ENCODE data around the gene NAV1.

Gene NAV1

GRCh38 chr1:201565024-201565730 is 26.2 kb downstream of the NAV1 start:
- Histone ChIP-seq H3K4me3 (ENCODE audit: insufficient read depth, low read depth, low read length) (no peak overlapping the region), H3K27ac (ENCODE audit: insufficient read depth, low read depth, low read length, poor library complexity, severe bottlenecking) (no peak overlapping the region), H3K4me1 (ENCODE audit: control insufficient read depth, insufficient read depth, low read length) (no peaks in the 10 kb centered on the region), H3K27me3 (ENCODE audit: control insufficient read depth, insufficient read depth, low read length, poor library complexity, severe bottlenecking) (no peaks in the 10 kb centered on the region), H3K36me3 (ENCODE audit: control insufficient read depth, insufficient read depth, low read length) (no peaks in the 10 kb centered on the region), H3K9me3 (ENCODE audit: control insufficient read depth, low read length) (no peaks in the 10 kb centered on the region)
- 90 to 92% methylated on average over 12 of the region's 12 CpGs for WGBS, 2 experiments

GRCh38 chr1:201565771-201566528 is 27.0 kb downstream of the NAV1 start:
- 88 to 91% methylated on average over 12 of the region's 12 CpGs for WGBS, 2 experiments
- H3K9me3 ChIP-seq (ENCODE audit: control insufficient read depth, low read length) = no peaks in the 10 kb centered on the region
- H3K4me3 ChIP-seq (ENCODE audit: insufficient read depth, low read depth, low read length) = no peak overlapping the region
- no peak overlapping the region for H3K27ac ChIP-seq (ENCODE audit: insufficient read depth, low read depth, low read length, poor library complexity, severe bottlenecking)
- H3K27me3 ChIP-seq (ENCODE audit: control insufficient read depth, insufficient read depth, low read length, poor library complexity, severe bottlenecking) = no peaks in the 10 kb centered on the region
- H3K4me1 ChIP-seq (ENCODE audit: control insufficient read depth, insufficient read depth, low read length) = no peaks in the 10 kb centered on the region
- H3K36me3 ChIP-seq (ENCODE audit: control insufficient read depth, insufficient read depth, low read length) = no peaks in the 10 kb centered on the region

DNA sequence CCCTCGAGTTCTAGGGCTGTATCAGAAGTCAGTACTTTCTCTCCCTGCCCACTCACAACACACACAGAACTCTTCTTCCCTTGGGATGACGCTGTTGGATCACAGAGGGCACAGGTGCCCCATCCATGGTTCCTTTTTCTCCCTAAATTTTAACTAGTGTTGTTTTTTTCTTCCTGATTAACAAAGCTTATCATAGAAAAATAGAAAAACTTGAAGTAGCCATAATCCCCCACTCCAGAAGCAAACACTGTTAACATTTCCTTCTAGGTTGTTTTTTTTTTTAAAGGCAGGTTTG is 27.5 kb downstream of the NAV1 start:
- Histone ChIP-seq H3K4me3 (ENCODE audit: insufficient read depth, low read depth, low read length) (no peak overlapping the region), H3K27ac (ENCODE audit: insufficient read depth, low read depth, low read length, poor library complexity, severe bottlenecking) (no peak overlapping the region), H3K27me3 (ENCODE audit: control insufficient read depth, insufficient read depth, low read length, poor library complexity, severe bottlenecking) (no peaks in the 10 kb centered on the region), H3K4me1 (ENCODE audit: control insufficient read depth, insufficient read depth, low read length) (no peaks in the 10 kb centered on the region), H3K36me3 (ENCODE audit: control insufficient read depth, insufficient read depth, low read length) (no peaks in the 10 kb centered on the region), H3K9me3 (ENCODE audit: control insufficient read depth, low read length) (no peaks in the 10 kb centered on the region)
- 88 to 93% methylated on average over 2 of the region's 2 CpGs for WGBS, 2 experiments

- no peaks in the 10 kb centered on the region for H3K9me3 ChIP-seq (ENCODE audit: control insufficient read depth, low read length)
- H3K27ac ChIP-seq (ENCODE audit: insufficient read depth, low read depth, low read length, poor library complexity, severe bottlenecking) = no peak overlapping the region
- H3K36me3 ChIP-seq (ENCODE audit: control insufficient read depth, insufficient read depth, low read length) = no peaks in the 10 kb centered on the region
- H3K4me1 ChIP-seq (ENCODE audit: control insufficient read depth, insufficient read depth, low read length) = no peaks in the 10 kb centered on the region
- 88 to 90% methylated on average over 10 of the region's 10 CpGs for WGBS, 2 experiments
- H3K27me3 ChIP-seq (ENCODE audit: control insufficient read depth, insufficient read depth, low read length, poor library complexity, severe bottlenecking) = no peaks in the 10 kb centered on the region
- H3K4me3 ChIP-seq (ENCODE audit: insufficient read depth, low read depth, low read length) = no peak overlapping the region
Observed at GRCh38 chr1:201566933-201567801, 28.2 kb downstream of the NAV1 start.

GRCh38 chr1:201568265-201568664 is 29.3 kb downstream of the NAV1 start:
- H3K9me3 ChIP-seq (ENCODE audit: control insufficient read depth, low read length) = no peaks in the 10 kb centered on the region
- H3K36me3 ChIP-seq (ENCODE audit: control insufficient read depth, insufficient read depth, low read length) = no peaks in the 10 kb centered on the region
- WGBS, 2 experiments = 94 to 97% methylated on average over 6 of the region's 6 CpGs
- H3K27me3 ChIP-seq (ENCODE audit: control insufficient read depth, insufficient read depth, low read length, poor library complexity, severe bottlenecking) = no peaks in the 10 kb centered on the region
- H3K4me3 ChIP-seq (ENCODE audit: insufficient read depth, low read depth, low read length) = no peak overlapping the region
- H3K27ac ChIP-seq (ENCODE audit: insufficient read depth, low read depth, low read length, poor library complexity, severe bottlenecking) = no peak overlapping the region
- no peaks in the 10 kb centered on the region for H3K4me1 ChIP-seq (ENCODE audit: control insufficient read depth, insufficient read depth, low read length)

GRCh38 chr1:201568859-201569294 is 29.9 kb downstream of the NAV1 start:
- Histone ChIP-seq H3K27ac (ENCODE audit: insufficient read depth, low read depth, low read length, poor library complexity, severe bottlenecking) (no peak overlapping the region), H3K9me3 (ENCODE audit: control insufficient read depth, low read length) (no peaks in the 10 kb centered on the region), H3K4me1 (ENCODE audit: control insufficient read depth, insufficient read depth, low read length) (no peaks in the 10 kb centered on the region), H3K36me3 (ENCODE audit: control insufficient read depth, insufficient read depth, low read length) (no peaks in the 10 kb centered on the region), H3K27me3 (ENCODE audit: control insufficient read depth, insufficient read depth, low read length, poor library complexity, severe bottlenecking) (no peaks in the 10 kb centered on the region), H3K4me3 (ENCODE audit: insufficient read depth, low read depth, low read length) (no peak overlapping the region)
- WGBS, 2 experiments = 90% methylated on average over 4 of the region's 4 CpGs

DNA sequence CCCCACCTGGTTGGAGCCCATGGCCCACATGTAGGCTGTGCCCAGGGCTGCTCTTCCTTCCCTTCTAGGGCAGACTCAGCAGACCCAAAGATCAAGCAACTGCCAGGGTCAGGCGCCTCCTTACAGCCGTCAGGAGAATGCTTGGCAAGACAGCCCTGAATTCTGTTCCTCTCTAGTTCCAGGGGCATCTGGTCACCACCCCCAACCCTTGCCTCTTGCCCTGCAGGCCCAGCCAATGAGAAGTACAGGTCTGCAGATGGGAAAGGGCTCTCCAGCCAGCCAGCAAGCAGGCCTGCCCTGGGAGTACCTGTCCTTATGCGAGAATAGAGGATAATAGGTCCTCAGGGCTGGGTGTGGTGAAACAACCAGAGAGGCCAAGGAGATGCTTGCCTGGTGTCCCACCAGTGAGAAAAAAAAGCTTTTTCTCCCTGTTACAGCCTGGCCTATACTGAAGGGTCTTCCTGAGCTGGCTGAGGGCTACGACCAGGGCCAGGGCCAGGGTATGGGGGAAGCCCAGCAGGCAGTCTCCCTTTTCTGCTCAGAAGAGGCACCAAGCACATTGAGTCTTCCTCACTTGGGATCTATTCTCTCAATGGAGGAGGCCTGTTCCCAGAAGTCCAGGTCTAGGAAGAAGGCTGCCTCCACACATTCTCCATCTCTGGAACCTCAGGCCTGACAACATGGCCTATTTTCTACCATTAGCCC is 31.4 kb downstream of the NAV1 start:
- Histone ChIP-seq H3K4me1 (ENCODE audit: control insufficient read depth, insufficient read depth, low read length) (no peaks in the 10 kb centered on the region), H3K9me3 (ENCODE audit: control insufficient read depth, low read length) (no peaks in the 10 kb centered on the region), H3K27ac (ENCODE audit: insufficient read depth, low read depth, low read length, poor library complexity, severe bottlenecking) (no peak overlapping the region), H3K27me3 (ENCODE audit: control insufficient read depth, insufficient read depth, low read length, poor library complexity, severe bottlenecking) (no peaks in the 10 kb centered on the region), H3K36me3 (ENCODE audit: control insufficient read depth, insufficient read depth, low read length) (no peaks in the 10 kb centered on the region), H3K4me3 (ENCODE audit: insufficient read depth, low read depth, low read length) (no peak overlapping the region)
- 92 to 94% methylated on average over 4 of the region's 4 CpGs for WGBS, 2 experiments

GRCh38 chr1:201570886-201571624 is 32.1 kb downstream of the NAV1 start:
- WGBS, 2 experiments = 92% methylated on average over 10 of the region's 10 CpGs
- Histone ChIP-seq H3K4me1 (ENCODE audit: control insufficient read depth, insufficient read depth, low read length) (no peaks in the 10 kb centered on the region), H3K27me3 (ENCODE audit: control insufficient read depth, insufficient read depth, low read length, poor library complexity, severe bottlenecking) (no peaks in the 10 kb centered on the region), H3K27ac (ENCODE audit: insufficient read depth, low read depth, low read length, poor library complexity, severe bottlenecking) (no peak overlapping the region), H3K9me3 (ENCODE audit: control insufficient read depth, low read length) (no peaks in the 10 kb centered on the region), H3K36me3 (ENCODE audit: control insufficient read depth, insufficient read depth, low read length) (no peaks in the 10 kb centered on the region), H3K4me3 (ENCODE audit: insufficient read depth, low read depth, low read length) (no peak overlapping the region)

DNA sequence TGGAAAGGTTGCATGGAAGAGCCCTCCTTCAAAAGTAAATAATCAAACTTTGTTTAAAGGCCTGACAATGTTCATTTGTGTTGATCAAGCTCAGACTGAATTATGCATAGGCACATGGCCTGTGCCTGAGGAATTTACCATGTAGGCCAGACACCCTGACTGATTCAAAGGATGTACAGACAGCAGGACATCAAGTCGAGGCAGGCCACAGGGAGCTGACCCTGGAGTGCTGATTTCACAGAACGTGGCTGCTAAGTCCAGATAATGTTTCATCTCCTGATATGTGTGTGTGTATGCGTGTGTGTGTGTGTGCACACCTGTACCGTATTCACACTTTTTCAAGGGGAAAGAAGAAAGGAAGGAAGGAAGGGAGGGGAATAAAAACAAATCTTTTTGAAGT is 34.1 kb downstream of the NAV1 start:
- no peaks in the 10 kb centered on the region for H3K27me3 ChIP-seq (ENCODE audit: control insufficient read depth, insufficient read depth, low read length, poor library complexity, severe bottlenecking)
- WGBS, 2 experiments = 66 to 73% methylated on average over 4 of the region's 4 CpGs
- H3K9me3 ChIP-seq (ENCODE audit: control insufficient read depth, low read length) = no peaks in the 10 kb centered on the region
- H3K27ac ChIP-seq (ENCODE audit: insufficient read depth, low read depth, low read length, poor library complexity, severe bottlenecking) = no peak overlapping the region
- no peaks in the 10 kb centered on the region for H3K36me3 ChIP-seq (ENCODE audit: control insufficient read depth, insufficient read depth, low read length)
- H3K4me1 ChIP-seq (ENCODE audit: control insufficient read depth, insufficient read depth, low read length) = no peaks in the 10 kb centered on the region
- no peak overlapping the region for H3K4me3 ChIP-seq (ENCODE audit: insufficient read depth, low read depth, low read length)
